ENCODE results near the gene CENPP.

DNA sequence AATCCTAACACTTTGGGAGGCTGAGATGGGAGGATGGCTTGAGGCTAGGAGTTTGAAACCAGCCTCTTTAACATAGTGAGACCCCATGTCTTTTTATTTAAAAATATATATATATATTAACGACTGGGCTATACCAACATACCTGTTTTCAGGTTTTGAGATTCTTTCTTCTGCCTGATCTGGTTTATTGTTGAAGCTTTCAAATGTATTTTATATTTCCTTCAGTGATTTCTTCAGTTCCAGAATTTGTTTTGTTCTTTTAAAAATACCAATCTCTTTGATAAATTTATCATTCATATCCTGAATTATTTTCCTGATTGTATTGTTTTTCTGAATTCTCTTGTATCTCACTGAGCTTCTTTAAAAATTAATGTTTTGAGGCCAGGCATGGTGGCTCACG is 47.4 kb downstream of the CENPP start:
- TF ChIP-seq ZBTB21 (CRISPR knock-in tag; IDR thresholded peaks at IDR 0.05; ENCODE audit: borderline replicate concordance) (no peak), NFYB (CRISPR knock-in tag; conservative IDR thresholded peaks at IDR 0.05; ENCODE audit: low read depth) (no peak)
